Measurements from ENCODE around the gene FUT1. TPM values are rescaled to one million over a fixed set of nuclear protein-coding genes. Genes with fewer than 3 reads are reported as not detected.

The FUT1 gene
- total RNA-seq, 4 donors from 2014 or later: 1.7 to 3.0 (median 2.0) TPM

DNA sequence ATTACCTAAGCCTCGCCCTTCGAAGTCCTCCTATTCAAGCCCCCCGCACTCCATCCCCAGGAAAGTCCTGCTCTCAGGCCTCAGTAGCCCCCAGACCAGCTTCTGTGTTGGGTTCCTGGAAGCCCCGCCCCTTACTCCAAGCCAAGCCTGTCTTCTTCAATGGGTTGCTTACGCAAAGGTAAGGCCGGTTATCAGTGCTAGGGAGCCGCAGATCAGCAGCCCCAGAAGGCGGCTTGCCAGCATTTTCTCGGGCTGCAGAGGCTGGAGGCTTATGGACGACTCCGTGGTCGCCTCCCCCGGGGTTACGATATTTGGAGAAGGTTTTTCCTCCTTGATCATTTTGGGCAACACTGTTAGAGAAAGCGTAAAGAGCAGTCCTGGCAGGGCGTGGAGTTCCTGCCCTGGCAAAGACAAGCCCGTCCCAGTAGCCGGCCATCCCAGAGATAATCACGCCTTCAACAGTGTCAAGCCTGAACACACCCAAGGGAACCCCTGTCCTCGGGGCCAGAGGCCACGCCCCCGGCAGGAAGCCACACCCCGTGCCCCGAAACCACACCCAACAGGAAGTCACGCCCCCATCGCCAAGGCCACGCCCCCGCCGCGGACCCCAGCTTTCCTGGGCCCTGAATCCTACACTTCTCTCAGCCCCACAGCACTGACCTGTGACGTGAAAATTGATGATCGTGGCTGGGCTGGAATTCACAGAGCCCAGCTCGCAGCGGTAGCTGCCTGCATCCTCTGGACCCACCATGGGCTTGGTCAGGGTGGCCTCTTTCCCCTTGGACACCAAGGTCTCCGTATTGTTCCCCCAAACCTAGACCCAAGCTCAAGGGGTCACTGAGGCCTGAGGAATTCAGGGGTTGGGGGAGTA is 11.1 kb downstream of the FUT1 start:
- peak in 1 of 2 donors; percentile 43 for TF ChIP-seq POLR2A (IDR thresholded peaks at IDR 0.05)
- TF ChIP-seq, protein P1, sequence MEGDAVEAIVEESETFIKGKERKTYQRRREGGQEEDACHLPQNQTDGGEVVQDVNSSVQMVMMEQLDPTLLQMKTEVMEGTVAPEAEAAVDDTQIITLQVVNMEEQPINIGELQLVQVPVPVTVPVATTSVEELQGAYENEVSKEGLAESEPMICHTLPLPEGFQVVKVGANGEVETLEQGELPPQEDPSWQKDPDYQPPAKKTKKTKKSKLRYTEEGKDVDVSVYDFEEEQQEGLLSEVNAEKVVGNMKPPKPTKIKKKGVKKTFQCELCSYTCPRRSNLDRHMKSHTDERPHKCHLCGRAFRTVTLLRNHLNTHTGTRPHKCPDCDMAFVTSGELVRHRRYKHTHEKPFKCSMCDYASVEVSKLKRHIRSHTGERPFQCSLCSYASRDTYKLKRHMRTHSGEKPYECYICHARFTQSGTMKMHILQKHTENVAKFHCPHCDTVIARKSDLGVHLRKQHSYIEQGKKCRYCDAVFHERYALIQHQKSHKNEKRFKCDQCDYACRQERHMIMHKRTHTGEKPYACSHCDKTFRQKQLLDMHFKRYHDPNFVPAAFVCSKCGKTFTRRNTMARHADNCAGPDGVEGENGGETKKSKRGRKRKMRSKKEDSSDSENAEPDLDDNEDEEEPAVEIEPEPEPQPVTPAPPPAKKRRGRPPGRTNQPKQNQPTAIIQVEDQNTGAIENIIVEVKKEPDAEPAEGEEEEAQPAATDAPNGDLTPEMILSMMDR (IDR thresholded peaks at IDR 0.05): no peak
- H3K27ac ChIP-seq: peak overlapping the region; percentile 56 to 74 (median 62)
- peak overlapping the region in 1 of 3 donors; percentile 55 for H3K4me3 ChIP-seq (replicated peaks in 1 of 3)
- H3K36me3 ChIP-seq: no peaks in the 10 kb centered on the region
- 36% methylated on average over 29 to 34 of the region's 35 CpGs for WGBS, 2 donors
- no peak for DNase-seq
- peaks cover 5 to 20% of the 10 kb centered on the region in 2 donors for H3K4me1 ChIP-seq
- no peaks in the 10 kb centered on the region for H3K27me3 ChIP-seq
- no peaks in the 10 kb centered on the region for H3K9me3 ChIP-seq
- intact Hi-C loops (cut with DNase I): no loop called here

DNA sequence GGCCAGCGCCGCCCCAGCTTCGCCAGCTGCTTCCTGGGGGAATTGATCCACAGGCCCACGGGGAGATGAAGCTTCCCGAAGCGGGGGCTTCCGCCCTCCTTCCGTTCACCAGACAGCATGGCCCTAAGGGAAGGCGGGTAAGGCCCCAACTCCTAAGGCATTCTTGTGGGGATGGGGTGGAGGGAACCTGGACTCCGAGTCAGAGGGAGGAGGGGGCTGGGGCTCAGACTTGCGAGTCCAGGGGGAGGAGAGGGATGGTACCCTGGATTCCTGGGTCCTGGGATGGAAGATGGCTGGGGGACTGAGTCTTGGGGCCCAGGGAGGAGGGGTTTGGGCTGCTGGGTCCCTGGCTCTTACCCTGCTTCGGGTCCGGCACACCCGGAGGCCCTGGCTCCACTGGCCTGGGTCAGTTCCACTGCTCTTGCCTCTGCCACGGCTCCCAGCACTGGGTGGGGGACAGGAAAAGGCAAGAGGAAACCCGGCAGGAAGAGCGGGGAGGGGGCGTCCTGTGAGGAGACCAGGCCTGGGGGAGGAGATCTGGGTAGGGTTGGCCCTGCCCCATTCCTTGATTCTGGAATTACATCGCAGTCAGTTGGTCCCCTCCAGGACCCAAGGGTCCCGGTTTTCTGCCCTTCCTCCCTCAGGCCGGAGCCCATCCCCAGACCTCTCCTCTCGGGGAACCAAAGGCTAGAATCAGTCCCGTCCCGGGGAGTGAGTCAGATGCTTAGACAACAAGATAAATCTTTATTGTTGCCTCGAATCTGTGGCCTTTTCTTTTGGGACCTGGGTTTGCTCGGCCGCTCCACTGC is 12.1 kb downstream of the FUT1 start, which contains the start of gene RASIP1:
Gene RASIP1 (minus strand): TSS at position 447 of the 809 bp plus-strand sequence. CDS start 328 bp downstream, at position 119.
- Histone ChIP-seq H3K4me1 (peaks cover 5 to 20% of the 10 kb centered on the region in 2 donors), H3K27ac (peak within 1 kb of the TSS; percentile 56 to 74 (median 72)), H3K4me3 (replicated peaks in 1 of 3) (peak within 1 kb of the TSS in 2 of 3 donors; percentile 25 to 55), H3K27me3 (no peaks in the 10 kb centered on the region), H3K9me3 (no peaks in the 10 kb centered on the region), H3K36me3 (no peaks in the 10 kb centered on the region)
- DNase-seq: peak in 1 of 2 donors; percentile 42
- WGBS, 2 donors: 63 to 64% methylated on average over 17 to 26 of the region's 27 CpGs
- intact Hi-C loops (cut with DNase I): no loop called here
- TF ChIP-seq, protein P1 (IDR thresholded peaks at IDR 0.05): no peak
- peak in 1 of 2 donors; percentile 42 for TF ChIP-seq POLR2A (IDR thresholded peaks at IDR 0.05)

DNA sequence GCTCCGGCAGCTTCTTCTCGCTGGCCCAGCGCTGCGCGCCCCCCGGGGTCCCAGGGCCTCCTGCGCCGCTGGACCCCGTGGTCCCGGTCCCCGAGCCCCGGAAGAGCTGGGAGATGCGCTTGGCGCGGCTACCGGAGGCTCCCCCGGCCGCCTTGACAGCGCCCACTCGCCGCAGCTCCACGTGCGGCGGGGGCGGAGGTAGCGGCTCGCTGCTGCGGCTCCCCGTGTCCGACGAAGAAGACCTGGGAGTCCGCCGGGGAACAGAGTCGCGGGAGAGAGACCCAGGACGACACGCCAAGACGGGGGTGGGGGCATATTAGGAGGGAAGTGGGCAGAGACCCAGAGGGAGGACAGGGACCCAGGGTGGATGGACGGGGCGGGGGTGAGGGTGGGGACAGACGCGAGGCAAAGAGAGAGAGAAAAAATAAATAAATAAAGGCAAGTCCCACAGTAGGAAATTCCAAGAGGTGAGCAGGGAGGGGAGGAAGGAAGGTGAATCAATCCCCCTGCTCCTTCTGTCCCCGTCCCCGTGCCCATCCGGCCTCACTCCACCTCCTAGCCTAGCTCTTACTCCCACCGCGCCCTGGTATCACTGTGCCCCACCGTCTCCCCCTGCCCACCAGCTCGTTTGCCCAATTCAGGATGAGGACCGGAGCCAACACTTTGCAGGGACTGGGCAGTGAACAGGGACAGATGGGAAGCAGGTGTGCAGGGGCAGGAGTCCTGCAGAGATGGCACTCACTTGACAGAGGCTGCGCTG is 12.9 kb downstream of the FUT1 start:
- no peak for TF ChIP-seq POLR2A (IDR thresholded peaks at IDR 0.05)
- TF ChIP-seq, protein P1 (IDR thresholded peaks at IDR 0.05): no peak
- Histone ChIP-seq H3K27me3 (no peaks in the 10 kb centered on the region), H3K4me3 (replicated peaks in 1 of 3) (peak overlapping the region in 2 of 3 donors; percentile 25 to 55), H3K36me3 (no peaks in the 10 kb centered on the region), H3K9me3 (no peaks in the 10 kb centered on the region), H3K27ac (peak overlapping the region; percentile 56 to 74 (median 72)), H3K4me1 (peaks cover 5 to 24% of the 10 kb centered on the region in 2 donors)
- no peak for DNase-seq
- intact Hi-C loops (cut with DNase I): no loop called here
- 22 to 32% methylated on average over 15 to 31 of the region's 51 CpGs for WGBS, 2 donors

DNA sequence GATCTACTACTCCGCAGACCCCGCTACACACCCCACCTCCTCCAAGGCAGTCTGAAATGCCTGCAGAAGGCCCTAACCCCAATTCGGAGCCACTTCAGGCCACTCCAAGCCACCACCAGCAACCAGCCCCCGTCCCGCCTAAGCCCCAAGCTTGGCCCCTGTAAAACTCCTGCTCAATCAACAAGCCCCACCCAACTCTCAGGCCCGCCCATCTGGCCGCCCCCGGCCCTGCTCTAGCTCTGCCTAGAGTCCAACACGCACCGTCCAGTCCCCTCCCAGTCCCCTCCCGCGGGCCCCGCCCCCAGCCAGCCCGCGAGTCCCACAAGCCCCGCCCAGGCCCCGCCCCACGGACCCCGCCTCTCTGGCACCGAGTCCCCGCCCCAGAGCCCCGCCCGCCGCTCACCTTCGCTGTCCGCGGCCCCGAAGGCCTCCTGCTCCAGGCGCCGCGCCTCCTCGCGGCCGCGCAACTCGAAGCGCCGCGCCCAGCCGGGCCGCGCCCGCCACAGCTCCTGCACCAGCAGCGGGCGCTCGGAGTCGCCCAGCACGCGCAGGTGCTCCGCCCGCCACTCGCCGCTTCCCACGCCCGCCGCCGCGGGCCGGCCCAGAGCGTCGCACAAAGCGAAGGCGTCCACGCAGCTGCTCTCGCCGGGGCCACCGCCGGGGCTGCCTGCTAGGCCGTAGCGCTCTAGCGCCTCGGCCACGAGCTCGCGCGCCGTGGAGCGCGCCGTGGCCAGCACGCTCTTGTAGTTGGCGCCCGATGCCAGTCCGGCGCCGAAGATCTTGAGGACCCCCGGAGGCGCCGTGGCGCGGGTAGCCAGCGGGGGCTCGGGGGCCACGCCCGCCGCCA is 13.7 kb downstream of the FUT1 start:
- H3K4me1 ChIP-seq: peaks cover 5 to 24% of the 10 kb centered on the region in 2 donors
- 7 to 23% methylated on average over 5 to 8 of the region's 96 CpGs for WGBS, 2 donors
- H3K27me3 ChIP-seq: no peaks in the 10 kb centered on the region
- no peaks in the 10 kb centered on the region for H3K36me3 ChIP-seq
- H3K9me3 ChIP-seq: no peaks in the 10 kb centered on the region
- peak overlapping the region; percentile 54 to 74 (median 72) for H3K27ac ChIP-seq
- intact Hi-C loops (cut with DNase I): no loop called here
- TF ChIP-seq, protein P1 (IDR thresholded peaks at IDR 0.05): peak in 3 of 6 experiments; percentile 53 to 74 (median 63)
- peak in 1 of 2 donors; percentile 61 for TF ChIP-seq POLR2A (IDR thresholded peaks at IDR 0.05)
- peak; percentile 92 to 95 for DNase-seq
- H3K4me3 ChIP-seq (replicated peaks in 1 of 3): peak overlapping the region in 2 of 3 donors; percentile 25 to 55
